HG02938 (cell line): ENCODE measurements around the gene PCK2.

ENCODE experiments used
- ATAC-seq: cut with Tn5 transposase; IDR thresholded peaks from one replicate; pipeline ENCODE4 v1.9.1; 2021; ENCODE audit warnings: mild to moderate bottlenecking, moderate library complexity; ENCODE audit not compliant: unreplicated experiment

PCK2 gene

GRCh38 chr14:24114532-24115421 lies 20.7 kb downstream of the PCK2 start, which contains the start of the genes DCAF11 and NRL:
DCAF11 (plus strand) TSS chr14:24114777; CDS start chr14:24115595, 818 bp downstream.
NRL (minus strand) TSS chr14:24114949; CDS start chr14:24082848, 32,101 bp downstream.
- ATAC-seq, result peak; percentile 82

GRCh38 chr14:24115422-24116127 lies 21.5 kb downstream of the PCK2 start:
- no peak for ATAC-seq

- ATAC-seq, result no peak
Observed at GRCh38 chr14:24116128-24116814, 22.2 kb downstream of the PCK2 start.

- no peak for ATAC-seq
Observed at GRCh38 chr14:24117179-24117578, 23.1 kb downstream of the PCK2 start.

GRCh38 chr14:24119691-24120090 lies 25.6 kb downstream of the PCK2 start:
- ATAC-seq, result no peak

GRCh38 chr14:24121210-24121609 lies 27.1 kb downstream of the PCK2 start:
- no peak for ATAC-seq

- ATAC-seq, result no peak
Observed at GRCh38 chr14:24122416-24122815, 28.3 kb downstream of the PCK2 start.

- ATAC-seq, result no peak
Observed at GRCh38 chr14:24122898-24123297, 28.8 kb downstream of the PCK2 start.

- ATAC-seq, result no peak
Observed at GRCh38 chr14:24123424-24124417, 29.6 kb downstream of the PCK2 start.

- no peak for ATAC-seq
Observed at GRCh38 chr14:24126939-24127338, 32.8 kb downstream of the PCK2 start.

- ATAC-seq, result no peak
Observed at GRCh38 chr14:24127673-24128072, 33.6 kb downstream of the PCK2 start.

GRCh38 chr14:24129410-24129998 lies 35.4 kb downstream of the PCK2 start:
- no peak for ATAC-seq

- ATAC-seq, result no peak
Observed at GRCh38 chr14:24130380-24130716, 36.2 kb downstream of the PCK2 start, which contains the start of gene FITM1. FITM1 (plus strand) TSS chr14:24130659; CDS start chr14:24131564, 905 bp downstream.

- no peak for ATAC-seq
Observed at GRCh38 chr14:24130717-24131548, 36.8 kb downstream of the PCK2 start.

GRCh38 chr14:24131549-24131966 lies 37.4 kb downstream of the PCK2 start:
- no peak for ATAC-seq

GRCh38 chr14:24132061-24132685 lies 38.1 kb downstream of the PCK2 start:
- ATAC-seq, result no peak

GRCh38 chr14:24132976-24133375 lies 38.9 kb downstream of the PCK2 start:
- ATAC-seq, result no peak

GRCh38 chr14:24133735-24134134 lies 39.6 kb downstream of the PCK2 start:
- no peak for ATAC-seq

- no peak for ATAC-seq
Observed at GRCh38 chr14:24135584-24135833, 41.4 kb downstream of the PCK2 start.
